K562 (cell line): ENCODE data around the gene TRMT1. TPM values are rescaled to one million over a fixed set of nuclear protein-coding genes. Genes with fewer than 3 reads are reported as not detected.

Experiments used
- AFF1 ChIP-seq, 2 experiments: fragments of 450-650 bp; IDR thresholded peaks; 2 replicates each; pipeline ENCODE4 v1.6.1; 2018; ENCODE audit warnings: mild to moderate bottlenecking in 2 of 2, low read depth in 1 of 2; ENCODE audit not compliant: partially characterized antibody in 2 of 2
- BRCA1 ChIP-seq, 2 experiments: fragments of 450-650 bp in 1 of 2; sonication (generic) in 1 of 2; formaldehyde crosslinking in 1 of 2; IDR thresholded peaks; 2 replicates each; pipeline versions ENCODE4 v1.5.0 to v1.6.1; 2017 to 2020; ENCODE audit warnings: mild to moderate bottlenecking in 1 of 2, missing genetic modification reagents in 1 of 2
- CHCHD3 ChIP-seq: fragments of 250-450 bp; sonication (Bioruptor Pico); IDR thresholded peaks from 2 replicates; pipeline ENCODE4 v2.1.2; 2022; ENCODE audit warnings: mild to moderate bottlenecking
- CTCF ChIP-seq, 3 experiments: IDR thresholded peaks in 2 of 3; conservative IDR thresholded peaks in 1 of 3; 2 replicates each; pipeline ENCODE4 v1.5.1; 2011 to 2012; ENCODE audit warnings: low read length in 3 of 3, mild to moderate bottlenecking in 3 of 3, control low read depth in 2 of 3, improper control_type of control experiment in 1 of 3, inconsistent platforms in 1 of 3, low read depth in 1 of 3, mixed read lengths in 1 of 3, moderate library complexity in 1 of 3; ENCODE audit not compliant: insufficient read depth in 2 of 3
- ERF ChIP-seq: fragments of 450-650 bp; formaldehyde crosslinking; IDR thresholded peaks from 2 replicates; pipeline ENCODE4 v1.4.0; 2020; ENCODE audit warnings: mild to moderate bottlenecking, mixed read lengths
- FOXP1 ChIP-seq: sonication (generic); formaldehyde crosslinking; IDR thresholded peaks from 2 replicates; pipeline ENCODE4 v1.8.0; 2022; ENCODE audit warnings: mild to moderate bottlenecking, missing genetic modification reagents
- HDAC6 ChIP-seq: IDR thresholded peaks from 2 replicates; pipeline ENCODE4 v1.6.1; 2012; ENCODE audit warnings: low read depth, mild to moderate bottlenecking, control low read depth, inconsistent platforms, low read length, moderate library complexity
- HMG20B ChIP-seq: fragments of 250-450 bp; sonication (Bioruptor Pico); IDR thresholded peaks from 2 replicates; pipeline ENCODE4 v1.5.0; 2021; ENCODE audit warnings: mild to moderate bottlenecking
- IRF9 ChIP-seq: fragments of 450-650 bp; IDR thresholded peaks from 2 replicates; pipeline ENCODE4 v1.6.1; 2016; ENCODE audit warnings: missing biosample characterization, missing genetic modification characterization
- L3MBTL2 ChIP-seq: fragments of 450-650 bp; IDR thresholded peaks from 2 replicates; pipeline ENCODE4 v1.6.1; 2016; ENCODE audit warnings: mild to moderate bottlenecking, moderate library complexity
- MAZ ChIP-seq, 2 experiments: fragments of 450-650 bp in 1 of 2; sonication (generic) in 1 of 2; formaldehyde crosslinking; IDR thresholded peaks in 1 of 2; conservative IDR thresholded peaks in 1 of 2; 2 replicates each; pipeline versions ENCODE4 v1.4.0 to v1.5.0; 2020; ENCODE audit warnings: mild to moderate bottlenecking in 1 of 2, missing genetic modification reagents in 1 of 2
- NONO ChIP-seq, 2 experiments: fragments of 200-400 bp in 1 of 2; fragments of 450-650 bp in 1 of 2; formaldehyde crosslinking in 1 of 2; IDR thresholded peaks; 2 replicates each; pipeline ENCODE4 v1.6.1; 2017; ENCODE audit warnings: low read depth in 2 of 2, mild to moderate bottlenecking in 2 of 2, moderate library complexity in 2 of 2, low read length in 1 of 2
- POLR2A ChIP-seq: fragments of 450-650 bp; conservative IDR thresholded peaks from 2 replicates; pipeline ENCODE4 v1.6.1; 2016
- RAD51 ChIP-seq: fragments of 450-650 bp; IDR thresholded peaks from 2 replicates; pipeline ENCODE4 v1.7.1; 2016; ENCODE audit warnings: low read depth, mild to moderate bottlenecking, borderline replicate concordance
- SMARCE1 ChIP-seq: fragments of 450-650 bp; IDR thresholded peaks from 2 replicates; pipeline ENCODE4 v1.7.1; 2016; ENCODE audit warnings: mild to moderate bottlenecking
- SREBF2 ChIP-seq: sonication (generic); formaldehyde crosslinking; IDR thresholded peaks from 2 replicates; pipeline ENCODE4 v1.4.0; 2020; ENCODE audit warnings: mild to moderate bottlenecking, missing genetic modification reagents
- STAT5B ChIP-seq: fragments of 250-450 bp; sonication (Bioruptor Pico); IDR thresholded peaks from 2 replicates; pipeline ENCODE4 v1.8.0; 2021; ENCODE audit warnings: mild to moderate bottlenecking, inconsistent platforms
- TSC22D4 ChIP-seq: fragments of 450-650 bp; IDR thresholded peaks from 2 replicates; pipeline ENCODE4 v1.6.1; 2016; ENCODE audit warnings: missing genetic modification characterization, missing biosample characterization, control low read depth
- U2AF2 ChIP-seq: fragments of 200-400 bp; formaldehyde crosslinking; optimal IDR thresholded peaks from 2 replicates; pipeline ENCODE3; 2017; ENCODE audit warnings: low read depth, mild to moderate bottlenecking, low read length
- ZNF24 ChIP-seq: fragments of 450-650 bp; IDR thresholded peaks from 2 replicates; pipeline ENCODE4 v1.6.1; 2016
- ZNF282 ChIP-seq: sonication (generic); formaldehyde crosslinking; IDR thresholded peaks from 2 replicates; pipeline ENCODE4 v1.8.1; 2023; ENCODE audit warnings: missing genetic modification reagents
- ZNF586 ChIP-seq: fragments of 450-650 bp; formaldehyde crosslinking; conservative IDR thresholded peaks from 2 replicates; pipeline ENCODE4 v1.4.0; 2020; ENCODE audit warnings: mild to moderate bottlenecking, moderate library complexity
- polyA plus RNA-seq, 8 experiments: library from polyadenylated mRNA; depleted of rRNA in 4 of 8; stranded (reverse) in 5 of 8; unstranded in 3 of 8; fragments of >200 nt; fragmentation: Nextera tagmentation in 2 of 8; fragmentation: Illumina TruSeq in 1 of 8; extraction: Ambion mirVana in 2 of 8; extraction: Trizol in 1 of 8; gene quantifications; 2 replicates each; pipeline versions ENCODE4 v1.2.1 to v1.2.3, GENCODE V29; 2011 to 2014; ENCODE audit warnings: inconsistent platforms in 1 of 8, missing spikeins in 1 of 8
- total RNA-seq, 7 experiments: library from RNA; depleted of rRNA in 6 of 7; stranded (reverse); fragments of >200 nt in 6 of 7; fragmentation: Illumina TruSeq in 2 of 7; extraction: Trizol in 2 of 7; gene quantifications; 2 replicates each; pipeline versions ENCODE4 v1.2.1 to v1.2.3, GENCODE V29; 2011 to 2021; ENCODE audit warnings: low replicate concordance in 1 of 7

TRMT1 gene
- total and polyA plus RNA-seq, 9 of the 15 experiments (the other 6 are each of a cell fraction or from before 2014, with no cell fraction given) = 5.8 to 158 (median 54.3) TPM

GRCh38 chr19:13079542-13079986 lies 37.0 kb downstream of the TRMT1 start (continued):
- TF ChIP-seq AFF1 (IDR thresholded peaks at IDR 0.05; ENCODE audit: low read depth in 1 of 2, partially characterized antibody in 2 of 2) (no peak), ERF (CRISPR knock-in tag) (no peak), MAZ (CRISPR knock-in tag; conservative IDR thresholded peaks at IDR 0.05 in 1 of 2, IDR thresholded peaks at IDR 0.05 in 1 of 2) (peak in 1 of 2 experiments; percentile 42; a peak in 2 of 4 replicates), BRCA1 (IDR thresholded peaks at IDR 0.05) (no peak), BRCA1 (CRISPR knock-in tag; IDR thresholded peaks at IDR 0.05) (no peak), HDAC6 (no peak), CHCHD3 (CRISPR knock-in tag) (no peak), L3MBTL2 (peak; percentile 86), FOXP1 (CRISPR knock-in tag) (no peak), TSC22D4 (no peak), IRF9 (tag) (no peak), NONO (IDR thresholded peaks at IDR 0.05; ENCODE audit: low read depth in 2 of 2, low read length in 1 of 2) (no peak), ZNF586 (CRISPR knock-in tag) (no peak), U2AF2 (no peak), ZNF282 (CRISPR knock-in tag) (no peak), STAT5B (CRISPR knock-in tag) (no peak), POLR2A (peak; percentile 50; the same call in 1 of the 2 replicates), SMARCE1 (no peak), RAD51 (no peak), SREBF2 (CRISPR knock-in tag) (no peak), CTCF (IDR thresholded peaks at IDR 0.05 in 2 of 3, conservative IDR thresholded peaks at IDR 0.05 in 1 of 3; ENCODE audit: insufficient read depth in 2 of 3, low read depth in 1 of 3, low read length in 3 of 3) (peak; percentile 11 to 16 (median 12); a peak in 2 of 6 replicates), ZNF24 (no peak), HMG20B (CRISPR knock-in tag) (no peak)
